ENCODE data around the gene BAIAP2L1. TPM values are rescaled to one million over a fixed set of nuclear protein-coding genes. Genes with fewer than 3 reads are reported as not detected.

Gene BAIAP2L1
- total and polyA plus RNA-seq, 2 of the 8 experiments (the other 6 are each of a cell fraction or from before 2014, with no cell fraction given): 19.2 to 42.9 TPM

DNA sequence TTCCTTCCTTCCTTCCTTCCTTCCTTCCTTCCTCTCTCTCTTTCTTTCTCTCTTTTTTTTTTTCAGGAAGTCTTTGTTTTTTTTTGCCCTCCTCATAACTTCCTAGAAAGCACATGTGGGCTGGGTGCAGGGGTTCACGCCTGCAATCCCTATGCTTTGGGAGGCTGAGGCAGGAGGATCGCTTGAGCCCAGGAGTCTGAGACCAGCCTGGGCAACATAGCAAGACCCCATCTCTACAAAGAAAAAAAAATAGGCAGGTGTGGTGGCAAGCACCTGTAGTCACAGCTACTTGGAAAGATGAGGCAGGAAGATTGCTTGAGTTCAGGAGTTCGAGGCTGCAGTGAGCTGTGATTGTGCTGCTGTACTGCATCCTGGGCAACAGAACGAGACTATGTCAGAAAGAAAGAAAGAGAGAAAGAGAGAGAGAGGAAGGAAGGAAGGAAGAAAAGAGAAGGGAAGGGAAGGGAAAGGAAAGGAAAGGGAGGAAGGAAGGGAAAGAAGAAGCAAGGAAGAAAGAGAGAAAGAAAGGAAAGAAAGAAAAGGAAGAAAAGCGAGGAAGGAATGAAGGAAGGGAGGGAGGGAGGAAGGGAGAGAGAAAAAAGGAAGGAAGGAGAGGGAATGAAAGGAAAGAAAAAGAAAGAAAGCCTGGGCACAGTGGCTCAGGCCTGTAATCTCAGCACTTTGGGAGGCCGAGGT is 13.5 kb upstream of the BAIAP2L1 start:
- no peak overlapping the region for H4K8ac ChIP-seq (ENCODE audit: extremely low read depth, insufficient read depth, low read length)
- H3K36me3 ChIP-seq (ENCODE audit: control insufficient read depth in 2 of 4, insufficient read depth in 4 of 4, low read length in 3 of 4): no peaks in the 10 kb centered on the region
- FAIRE-seq: no peak
- no peak overlapping the region for H3K4me3 ChIP-seq (ENCODE audit: extremely low read depth in 1 of 4, insufficient read depth in 2 of 4, low read depth in 3 of 4, low read length in 4 of 4)
- 86% methylated on average over 4 of the region's 6 CpGs; no CpG with 5 or more reads in 1 of the 2 experiments for WGBS, 2 experiments (ENCODE audit: extremely low coverage in 1 of 2, insufficient coverage in 1 of 2, insufficient read length in 1 of 2, insufficient replicate concordance in 2 of 2, low coverage in 1 of 2, low lambda C conversion rate in 2 of 2, missing lambda C conversion rate in 1 of 2)
- no peaks in the 10 kb centered on the region for H3K9me3 ChIP-seq (ENCODE audit: insufficient read depth in 2 of 2, low read depth in 1 of 2, low read length in 1 of 2)
- no peak for TF ChIP-seq KDM1A (IDR thresholded peaks at IDR 0.05; ENCODE audit: borderline replicate concordance, low read length)
- no peak for TF ChIP-seq JUN (IDR thresholded peaks at IDR 0.05; ENCODE audit: low read depth, low read length)
- no peak for TF ChIP-seq ATF2 (IDR thresholded peaks at IDR 0.05; ENCODE audit: low read length)
- no peak for TF ChIP-seq EGR1 (IDR thresholded peaks at IDR 0.05; ENCODE audit: borderline replicate concordance, low read depth, low read length)
- no peak overlapping the region for H4K5ac ChIP-seq (ENCODE audit: insufficient read length, low read depth, low read length)
- H3K27ac ChIP-seq (ENCODE audit: low read depth, low read length): no peak overlapping the region
- no peak overlapping the region for H2BK120ac ChIP-seq (replicated peaks; ENCODE audit: low read depth, low read length)
- H2BK12ac ChIP-seq (ENCODE audit: low read depth, low read length): no peak overlapping the region
- H2BK20ac ChIP-seq (ENCODE audit: low read length): no peak overlapping the region
- ChIA-PET CTCF (ENCODE audit: partially characterized antibody) (interaction anchor here (0.6 to 2.4 kb wide), 5 partner anchors 44 to 391 kb away, joined by 3 to 6 read pairs (median 5); no protein-coding TSS in a partner anchor), POLR2A (ENCODE audit: partially characterized antibody) (interaction anchor here (0.6 to 1.3 kb wide), 2 partner anchors 13 to 314 kb away, joined by 3 read pairs; partner anchors contain the start of gene BAIAP2L1)
- no peak overlapping the region for H3K56ac ChIP-seq (replicated peaks; ENCODE audit: insufficient read length, low read depth, low read length)
- no peak overlapping the region for H4K91ac ChIP-seq (replicated peaks; ENCODE audit: insufficient read length, low read length)
- H4K20me1 ChIP-seq (replicated peaks in 1 of 2; ENCODE audit: control insufficient read depth in 1 of 2, insufficient read depth in 2 of 2, low read length in 2 of 2): no peaks in the 10 kb centered on the region
- no peak overlapping the region for H3K14ac ChIP-seq (ENCODE audit: insufficient read length)
- no peak overlapping the region for H2AFZ ChIP-seq (ENCODE audit: low read length)
- H3K23me2 ChIP-seq (ENCODE audit: low read depth, low read length): no peaks in the 10 kb centered on the region
- H3K27me3 ChIP-seq (replicated peaks in 1 of 4; ENCODE audit: control insufficient read depth in 3 of 4, extremely low read depth in 1 of 4, insufficient read depth in 3 of 4, low read length in 3 of 4): no peaks in the 10 kb centered on the region
- no peak overlapping the region for H3K4ac ChIP-seq (replicated peaks; ENCODE audit: insufficient read length, low read depth, low read length)
- no peak overlapping the region for H3K18ac ChIP-seq (ENCODE audit: extremely low read depth, low read length)
- H2BK15ac ChIP-seq (ENCODE audit: low read length): no peak overlapping the region
- DNase-seq (ENCODE audit: low read depth in 1 of 2, low spot score in 2 of 2): no peak
- H3K23ac ChIP-seq (ENCODE audit: insufficient read length): no peak overlapping the region
- no peak overlapping the region for H2BK5ac ChIP-seq (ENCODE audit: low read depth, low read length)
- no peak overlapping the region for H2AK5ac ChIP-seq (ENCODE audit: low read depth, low read length)
- H3K4me1 ChIP-seq (replicated peaks in 1 of 4; ENCODE audit: control insufficient read depth in 3 of 4, insufficient read depth in 4 of 4, low read length in 3 of 4): no peaks in the 10 kb centered on the region
- no peaks in the 10 kb centered on the region for H3K79me2 ChIP-seq (ENCODE audit: control insufficient read depth in 1 of 2, insufficient read depth in 2 of 2, low read length in 2 of 2)
- H3K79me1 ChIP-seq (ENCODE audit: low read depth, low read length): no peaks in the 10 kb centered on the region
- H3K4me2 ChIP-seq (ENCODE audit: insufficient read depth in 1 of 2, low read depth in 2 of 2, low read length in 2 of 2): no peak overlapping the region
- H3K9ac ChIP-seq (replicated peaks in 1 of 4; ENCODE audit: extremely low read depth in 1 of 4, low read depth in 3 of 4, low read length in 3 of 4): no peak overlapping the region
